GM18951 (cell line): ENCODE data around the gene SLC11A1.
A peak's percentile ranks its signal among the peaks of the same experiment; 100 is the strongest.

Experiments used
- POLR2A ChIP-seq: IDR thresholded peaks from 4 replicates; pipeline ENCODE4 v1.6.1; 2011; ENCODE audit warnings: mild to moderate bottlenecking; ENCODE audit not compliant: insufficient read length, insufficient read depth; ENCODE audit errors: extremely low read depth
- in situ Hi-C: fragments of 300-500 bp; cut with MboI; formaldehyde crosslinking; loops from one replicate; pipeline ENCODE4 v1.12.0; 2022; ENCODE audit warnings: low sequenced_read_pairs, mixed read lengths, inconsistent platforms; ENCODE audit not compliant: unreplicated experiment

Gene SLC11A1

DNA sequence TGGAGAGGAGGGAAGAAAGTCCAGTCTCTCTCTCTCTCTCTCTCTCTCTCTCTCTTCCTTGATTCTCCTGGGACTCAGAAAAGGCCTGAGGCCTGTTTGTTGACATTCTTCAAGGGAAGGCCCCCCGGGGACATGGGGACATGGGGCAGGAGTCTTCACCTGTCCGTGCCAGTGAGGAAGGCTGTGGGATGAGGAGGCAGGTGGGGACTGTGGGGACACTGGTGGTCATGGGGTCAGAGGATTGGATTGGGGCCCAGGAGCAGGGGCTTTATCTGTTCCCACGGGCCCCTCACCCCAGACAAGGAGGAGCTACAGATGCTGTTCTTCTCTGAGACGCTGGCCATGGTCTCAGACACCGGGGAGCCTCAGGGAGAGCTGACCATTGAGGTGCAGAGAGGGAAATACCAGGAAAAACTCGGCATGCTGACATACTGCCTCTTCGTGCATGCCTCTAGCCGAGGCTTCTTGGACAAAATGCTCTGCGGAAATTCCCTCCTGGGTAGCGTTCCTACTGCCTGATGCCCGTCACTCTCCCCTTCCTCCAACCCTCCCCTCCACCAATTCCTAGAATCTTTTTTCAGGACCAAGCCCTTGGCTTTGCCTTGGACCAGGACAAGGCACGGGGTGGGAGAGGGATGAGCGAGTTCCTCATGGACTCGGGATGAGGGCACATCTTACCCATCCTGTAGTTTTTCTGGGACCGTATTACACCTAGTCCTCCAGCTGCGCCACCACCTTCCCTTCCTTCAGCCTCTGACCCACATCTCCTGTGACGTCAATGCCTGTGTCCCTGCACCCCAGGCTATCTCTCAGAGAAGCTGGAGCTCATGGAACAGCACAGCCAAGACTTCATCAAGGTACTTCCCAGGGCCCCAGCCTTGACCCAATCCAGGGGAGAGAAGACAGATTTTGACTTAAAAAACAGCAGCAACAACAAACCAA, 24.6 kb upstream of the SLC11A1 start:
- in situ Hi-C loops: no loop called here
- TF ChIP-seq POLR2A: no peak

DNA sequence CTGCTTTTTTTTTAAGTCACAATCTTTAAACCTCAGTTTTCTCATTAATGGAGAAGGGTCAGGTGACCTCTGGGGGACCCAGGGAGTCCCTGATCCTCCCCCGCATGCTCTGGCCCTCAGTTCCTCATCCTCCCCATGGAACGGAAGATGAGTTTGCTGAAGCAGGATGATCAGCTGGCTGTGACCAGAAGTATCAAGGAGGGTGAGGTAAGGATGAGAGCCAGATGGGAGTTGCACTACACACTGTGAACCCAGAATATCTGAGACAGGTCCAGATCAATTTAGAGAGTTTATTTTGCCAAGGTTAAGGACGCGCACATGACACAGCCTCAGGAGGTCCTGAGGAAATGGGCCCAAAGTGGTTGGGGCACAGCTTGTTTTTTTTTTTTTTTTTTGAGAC, 21.6 kb upstream of the SLC11A1 start:
- no peak for TF ChIP-seq POLR2A
- in situ Hi-C loops: no loop called here

- no peak for TF ChIP-seq POLR2A
- in situ Hi-C loops: no loop called here
Observed at GRCh38 chr2:218362606-218363005, 19.5 kb upstream of the SLC11A1 start.

- TF ChIP-seq POLR2A: no peak
- in situ Hi-C loops: no loop called here
Observed at GRCh38 chr2:218363736-218364135, 18.3 kb upstream of the SLC11A1 start.

DNA sequence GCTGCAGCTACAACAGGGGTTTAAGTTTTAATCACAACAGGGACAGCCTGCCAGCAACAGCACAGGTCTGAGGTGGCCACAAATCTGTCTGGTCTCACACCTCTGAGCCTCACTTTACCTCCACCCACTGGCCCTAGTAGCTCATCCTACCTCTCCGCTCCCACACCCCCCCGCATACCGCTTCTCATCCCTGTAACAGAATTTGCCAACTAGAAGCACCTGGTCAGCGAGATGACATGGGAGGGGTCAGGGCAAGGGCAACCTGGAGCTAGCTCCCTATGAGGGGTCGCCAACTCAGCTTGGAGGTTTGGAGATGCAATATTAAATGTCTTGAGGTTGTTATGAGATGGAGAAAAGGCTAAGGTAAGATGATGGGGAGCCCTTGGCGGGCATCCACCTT, 17.9 kb upstream of the SLC11A1 start:
- no peak for TF ChIP-seq POLR2A
- in situ Hi-C loops: no loop called here

DNA sequence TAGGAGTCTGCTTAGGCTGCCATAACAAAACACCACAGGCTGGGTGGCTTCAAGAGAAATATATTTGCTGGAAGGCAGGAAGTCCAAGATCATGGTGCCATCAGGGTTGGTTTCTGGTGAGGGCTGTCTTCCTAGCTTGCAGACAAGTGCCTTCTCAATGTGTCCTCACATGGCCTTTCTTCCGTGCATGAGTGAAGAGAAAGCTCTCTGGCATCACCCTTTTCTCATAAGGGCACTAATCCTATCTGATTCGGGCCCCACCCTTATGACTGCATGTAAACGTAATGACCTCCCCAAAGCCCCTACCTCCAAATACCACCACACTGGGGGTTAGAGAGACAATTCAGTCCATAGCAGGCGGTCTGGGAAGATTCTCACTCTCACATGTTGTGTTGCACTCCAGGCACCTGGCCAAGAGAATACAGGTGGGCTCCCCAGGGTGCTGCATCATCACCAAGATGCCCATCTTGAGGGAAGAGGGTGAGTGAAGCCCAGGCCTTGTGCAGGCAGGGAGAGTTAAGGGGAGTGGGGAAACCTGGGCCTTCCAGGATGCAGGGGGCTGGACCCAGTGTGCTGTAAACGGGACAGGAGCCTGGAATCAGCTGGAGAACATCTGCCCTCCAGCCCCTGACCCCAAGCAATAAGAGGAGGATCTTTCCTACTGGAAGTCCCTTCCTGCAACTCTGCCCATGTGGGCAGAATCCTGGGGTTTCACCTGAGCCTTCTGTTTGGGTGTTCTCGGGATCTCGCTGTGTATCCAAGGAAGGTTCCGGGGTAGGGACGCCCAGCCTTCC, 15.3 kb upstream of the SLC11A1 start:
- in situ Hi-C loops: no loop called here
- TF ChIP-seq POLR2A: no peak

DNA sequence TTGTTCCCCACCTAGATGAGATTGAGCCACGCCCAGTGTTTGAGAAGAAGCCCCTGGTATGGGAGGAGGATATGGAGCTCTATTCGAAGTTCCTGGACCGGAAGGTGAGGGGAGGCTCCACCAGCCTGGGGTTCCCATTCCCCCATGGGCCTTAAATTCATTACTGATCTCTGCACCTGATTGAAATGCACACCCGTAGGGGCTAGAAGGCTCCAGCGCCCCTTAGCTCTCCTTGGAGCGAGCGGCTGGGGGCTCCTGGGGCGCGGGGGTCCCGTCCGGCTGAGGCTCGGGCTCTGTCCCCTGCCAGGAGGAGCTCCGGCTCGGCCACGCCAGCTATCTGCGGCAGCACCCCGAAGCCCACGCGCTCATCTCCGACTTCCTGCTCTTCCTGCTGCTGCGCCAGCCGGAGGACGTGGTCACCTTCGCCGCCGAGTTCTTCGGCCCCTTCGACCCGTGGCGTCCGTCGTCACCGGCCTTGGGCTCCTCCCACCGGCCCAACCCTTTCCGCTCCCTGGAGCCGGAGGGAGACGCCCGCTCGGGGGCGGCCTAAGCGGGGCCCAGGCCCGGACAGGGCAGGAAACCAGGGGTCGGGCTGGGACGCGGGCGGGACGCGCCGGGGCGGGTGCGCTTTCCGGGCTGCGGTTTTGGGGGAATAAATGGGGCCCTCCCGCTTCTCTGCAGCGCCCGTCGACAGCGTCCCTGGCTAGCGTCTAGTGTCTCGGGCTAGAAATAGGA, 14.5 kb upstream of the SLC11A1 start:
- TF ChIP-seq POLR2A: peak; percentile 81
- in situ Hi-C loops: no loop called here

DNA sequence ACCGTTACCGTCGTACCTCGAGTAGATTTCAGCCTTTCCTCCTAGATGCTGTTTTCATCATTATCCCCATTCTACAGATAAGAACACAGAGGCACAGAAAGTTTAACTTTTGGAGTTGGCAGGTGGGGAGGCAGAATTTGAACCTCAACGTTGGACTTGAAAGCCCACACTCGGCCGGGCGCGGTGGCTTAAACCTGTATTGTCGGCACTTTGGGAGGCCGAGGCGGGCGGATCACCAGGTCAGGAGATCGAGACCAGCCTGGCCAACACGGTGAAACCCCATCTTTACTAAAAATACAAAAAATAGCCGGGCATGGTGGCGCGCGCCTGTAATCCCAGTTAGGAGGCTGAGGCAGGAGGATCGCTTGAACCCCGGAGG, 13.9 kb upstream of the SLC11A1 start:
- no peak for TF ChIP-seq POLR2A
- in situ Hi-C loops: no loop called here

GRCh38 chr2:218368621-218369153, 13.4 kb upstream of the SLC11A1 start:
- in situ Hi-C loops: no loop called here
- TF ChIP-seq POLR2A: no peak

GRCh38 chr2:218369330-218369729, 12.7 kb upstream of the SLC11A1 start:
- in situ Hi-C loops: no loop called here

GRCh38 chr2:218370410-218371063, 11.5 kb upstream of the SLC11A1 start:
- in situ Hi-C loops: no loop called here
- no peak for TF ChIP-seq POLR2A

More at GRCh38 chr2:218369330-218369729, 12.7 kb upstream of the SLC11A1 start:
- TF ChIP-seq POLR2A: no peak

GRCh38 chr2:218371983-218372350, 10.1 kb upstream of the SLC11A1 start:
- in situ Hi-C loops: no loop called here
- no peak for TF ChIP-seq POLR2A
